Left kidney (tissue), 2 donors: ENCODE measurements around the gene PPP1R18. TPM values are rescaled to one million over a fixed set of nuclear protein-coding genes. Genes with fewer than 3 reads are reported as not detected.
"Not testable (repeated sequence)": the region's sequence is repeated elsewhere in the genome, so short reads cannot be mapped to it uniquely, and the experiment has no call there.

Source experiments
- DNase-seq: peaks from one replicate; pipeline ENCODE4 v3.0.0-alpha.2; 2013
- polyA plus RNA-seq: library from polyadenylated mRNA; unstranded; fragments of 120-200 nt; gene quantifications from one replicate; pipeline ENCODE4 v1.2.1, GENCODE V29; 2013; ENCODE audit not compliant: insufficient read length

PPP1R18 gene
- polyA plus RNA-seq, 1 donor = 36.9 TPM

GRCh38 chr6:30672445-30673253 lies 13.8 kb downstream of the PPP1R18 start, which contains the start of gene DHX16:
Gene DHX16, minus strand, starts transcription at chr6:30673006. Its CDS starts 165 bp downstream, at chr6:30672841.
- DNase-seq = peak; percentile 99

GRCh38 chr6:30670760-30671527 lies 15.5 kb downstream of the PPP1R18 start:
- DNase-seq = no peak

GRCh38 chr6:30666300-30666699 lies 20.1 kb downstream of the PPP1R18 start:
- DNase-seq = not testable (repeated sequence)

GRCh38 chr6:30664994-30665767 lies 21.3 kb downstream of the PPP1R18 start:
- no peak for DNase-seq

- DNase-seq = not testable (repeated sequence)
Measured at GRCh38 chr6:30657922-30658321, 28.5 kb downstream of the PPP1R18 start.

- DNase-seq = no peak
Measured at GRCh38 chr6:30657454-30657853, 29.0 kb downstream of the PPP1R18 start.

GRCh38 chr6:30656513-30656912 lies 29.9 kb downstream of the PPP1R18 start:
- DNase-seq = no peak

GRCh38 chr6:30655743-30656094 lies 30.7 kb downstream of the PPP1R18 start:
- DNase-seq = no peak

GRCh38 chr6:30654798-30655742 lies 31.4 kb downstream of the PPP1R18 start:
- no peak for DNase-seq

GRCh38 chr6:30651143-30651542 lies 35.3 kb downstream of the PPP1R18 start:
- DNase-seq = no peak

GRCh38 chr6:30647242-30648116 lies 39.0 kb downstream of the PPP1R18 start:
- peak; percentile 50 for DNase-seq

- peak; percentile 89 for DNase-seq
Measured at GRCh38 chr6:30646450-30647241, 39.8 kb downstream of the PPP1R18 start, which contains the start of gene C6orf136. Gene C6orf136, plus strand, starts transcription at chr6:30647133. Its CDS starts 99 bp downstream, at chr6:30647232.

- DNase-seq = no peak
Measured at GRCh38 chr6:30645989-30646388, 40.5 kb downstream of the PPP1R18 start.

- DNase-seq = no peak
Measured at GRCh38 chr6:30644769-30645168, 41.7 kb downstream of the PPP1R18 start.

- no peak for DNase-seq
Measured at GRCh38 chr6:30643656-30644055, 42.8 kb downstream of the PPP1R18 start.

- DNase-seq = no peak
Measured at GRCh38 chr6:30641048-30641447, 45.4 kb downstream of the PPP1R18 start.

- DNase-seq = no peak
Measured at GRCh38 chr6:30640481-30640880, 46.0 kb downstream of the PPP1R18 start.

- no peak for DNase-seq
Measured at GRCh38 chr6:30635834-30636233, 50.6 kb downstream of the PPP1R18 start.
